CD4-positive, alpha-beta T cell treated with Interleukin-1 beta for 1 hour (primary cell): ENCODE measurements around the gene RHOD.
A peak's percentile ranks its signal among the peaks of the same experiment; 100 is the strongest.

Experiments
- DNase-seq, 2 donors: peaks; one replicate each; pipeline ENCODE4 v3.0.0-alpha.2; 2020 to 2022

RHOD gene, protein sequence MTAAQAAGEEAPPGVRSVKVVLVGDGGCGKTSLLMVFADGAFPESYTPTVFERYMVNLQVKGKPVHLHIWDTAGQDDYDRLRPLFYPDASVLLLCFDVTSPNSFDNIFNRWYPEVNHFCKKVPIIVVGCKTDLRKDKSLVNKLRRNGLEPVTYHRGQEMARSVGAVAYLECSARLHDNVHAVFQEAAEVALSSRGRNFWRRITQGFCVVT

DNA sequence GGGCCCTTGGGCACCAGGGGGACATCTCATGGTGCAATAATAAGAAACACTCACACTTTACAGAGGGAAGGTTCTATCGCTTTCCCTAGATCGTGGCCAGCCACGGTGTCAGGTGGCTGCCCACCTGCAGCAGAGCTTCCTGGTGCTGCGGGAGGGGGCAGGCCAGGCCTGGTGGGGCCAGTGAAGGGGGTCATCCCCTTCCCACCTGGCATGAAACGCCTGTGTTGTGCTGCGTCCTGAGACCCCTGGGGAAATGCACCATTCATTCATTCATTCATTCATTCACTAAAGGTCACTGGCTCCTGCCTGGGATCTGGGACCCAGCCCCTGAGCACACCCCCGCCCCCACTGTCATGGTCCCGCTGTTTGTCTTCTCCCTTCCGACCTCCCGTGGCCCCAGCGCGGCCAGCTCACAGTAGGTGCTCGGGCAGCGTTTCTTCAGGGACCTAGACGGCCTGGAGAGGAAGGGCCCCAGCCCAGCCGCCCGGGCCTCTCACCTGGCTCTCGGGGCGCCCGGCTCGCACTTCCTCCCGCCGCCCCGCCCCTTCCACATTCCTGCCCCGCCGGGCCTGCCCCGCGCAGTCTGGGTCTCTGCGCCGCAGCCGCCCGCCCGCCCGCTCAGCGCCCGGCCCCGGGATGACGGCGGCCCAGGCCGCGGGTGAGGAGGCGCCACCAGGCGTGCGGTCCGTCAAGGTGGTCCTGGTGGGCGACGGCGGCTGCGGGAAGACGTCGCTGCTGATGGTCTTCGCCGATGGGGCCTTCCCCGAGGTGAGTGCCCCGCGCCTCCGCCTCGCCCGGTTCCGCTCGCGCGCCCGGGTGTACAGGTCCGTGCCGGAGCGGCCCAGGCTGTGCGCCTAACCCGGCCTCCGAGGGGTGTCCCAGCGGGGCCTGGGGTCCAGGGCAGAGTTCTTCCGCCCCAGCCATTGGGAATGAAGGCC is at the start of gene RHOD:
TSS of gene RHOD (plus strand) at position 581 of the 938 bp plus-strand sequence. CDS start at position 637, 56 bp downstream.
- peak; percentile 16 to 17 for DNase-seq

- DNase-seq: no peak
These were observed 49.5 kb upstream of the RHOD start for GRCh38 chr11:67007126-67007525.

GRCh38 chr11:67010296-67010905 is 46.2 kb upstream of the RHOD start:
- DNase-seq: no peak

- DNase-seq: no peak
These were observed 43.1 kb upstream of the RHOD start for GRCh38 chr11:67013511-67014045.

GRCh38 chr11:67014343-67014742 is 42.3 kb upstream of the RHOD start:
- DNase-seq: no peak

DNA sequence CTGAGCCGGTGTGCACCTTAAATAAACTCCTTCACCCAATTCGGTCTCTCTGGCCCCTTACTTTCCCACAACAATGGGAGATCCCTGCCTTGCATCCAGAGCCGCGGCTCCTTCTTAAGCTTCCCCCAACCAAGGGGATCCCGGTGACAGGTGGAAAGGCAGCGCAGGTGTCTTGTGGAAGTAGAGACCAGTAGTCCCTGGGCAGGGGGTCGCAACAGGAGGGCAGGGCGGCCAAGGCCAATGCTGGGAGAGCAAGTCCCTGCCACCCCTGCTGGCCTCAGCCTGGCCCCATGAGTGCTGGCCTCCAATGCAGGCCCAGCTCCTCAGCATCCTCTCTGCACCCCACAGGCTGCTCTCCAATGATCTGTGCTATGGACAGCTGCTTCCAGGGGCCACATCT is 41.6 kb upstream of the RHOD start:
- DNase-seq: no peak

- no peak for DNase-seq
These were observed 40.1 kb upstream of the RHOD start for GRCh38 chr11:67016550-67016949.

GRCh38 chr11:67020949-67021348 is 35.7 kb upstream of the RHOD start:
- DNase-seq: no peak

DNA sequence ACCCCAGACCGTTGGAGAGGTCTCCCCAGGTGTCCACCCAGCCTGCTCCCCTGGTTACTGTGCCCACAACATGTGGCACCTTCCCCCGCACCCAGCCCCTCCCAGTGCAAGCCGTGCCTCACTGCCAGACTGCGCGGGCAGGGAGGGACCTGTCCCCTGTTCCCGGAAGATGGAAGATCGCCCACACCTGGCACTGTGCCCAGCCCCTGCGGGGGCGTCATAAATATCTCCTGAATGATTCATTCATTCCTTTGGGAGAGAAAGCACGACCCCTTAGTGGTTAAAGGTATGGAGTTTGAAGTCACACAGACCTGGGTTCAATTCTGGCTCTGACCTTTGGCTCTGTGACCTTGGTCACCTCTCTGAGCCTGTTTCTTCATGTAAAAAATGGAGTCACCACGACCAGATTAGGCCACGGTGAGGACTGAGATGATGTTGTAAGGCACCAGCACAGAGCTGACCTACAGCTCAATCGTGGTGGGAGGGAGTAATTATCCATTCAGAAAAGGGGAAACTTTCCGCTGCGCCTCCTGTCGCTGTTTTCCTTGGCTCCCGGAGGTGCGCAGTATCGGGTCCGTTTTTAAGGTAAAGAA is 34.2 kb upstream of the RHOD start:
- no peak for DNase-seq

GRCh38 chr11:67022961-67023956 is 33.4 kb upstream of the RHOD start, which contains the start of gene SYT12:
Gene SYT12, plus strand, starts transcription at chr11:67023134. Its CDS starts 7,011 bp downstream, at chr11:67030145.
- DNase-seq: no peak

DNA sequence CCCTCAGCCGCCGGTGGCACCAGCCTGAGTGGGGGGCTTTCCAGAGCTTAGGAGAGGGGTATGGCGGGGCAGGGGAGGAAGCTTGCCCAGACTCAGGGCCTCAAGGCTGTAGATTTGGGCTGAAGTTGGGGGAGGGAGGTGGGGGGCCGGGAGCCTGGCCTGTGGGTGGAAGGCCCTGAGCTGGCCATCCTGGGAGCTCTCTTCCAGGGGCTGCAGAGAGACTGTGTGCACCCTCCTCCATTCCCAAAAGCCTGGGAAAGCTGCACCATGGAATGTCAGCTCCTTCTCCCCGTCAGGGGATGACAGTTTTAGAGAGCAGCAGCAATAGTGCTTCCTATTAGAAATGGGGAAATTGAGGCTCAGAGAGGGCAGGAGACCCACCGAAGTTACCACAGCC is 32.7 kb upstream of the RHOD start:
- DNase-seq: no peak

DNA sequence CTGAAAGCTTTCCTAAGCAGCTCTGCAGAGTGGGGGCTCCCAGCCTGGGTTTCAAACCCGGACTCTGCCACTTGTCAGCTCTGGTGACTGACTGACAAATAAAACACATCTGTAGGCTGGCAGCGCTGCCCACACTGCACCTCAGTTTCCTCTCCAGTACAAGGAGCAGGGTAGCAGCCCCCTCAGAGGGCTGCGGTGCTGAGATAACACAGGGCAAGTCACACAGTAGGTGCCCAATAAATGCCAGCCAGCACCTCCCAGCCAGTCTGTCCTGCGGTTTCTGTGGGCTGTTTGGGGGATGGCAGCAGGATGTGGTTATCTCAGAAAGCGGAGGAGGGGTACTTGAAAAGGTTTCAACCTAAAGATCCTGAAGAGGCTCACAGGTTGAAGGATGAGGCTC is 32.2 kb upstream of the RHOD start:
- DNase-seq: peak; percentile 55 to 67

- DNase-seq: no peak
These were observed 31.7 kb upstream of the RHOD start for GRCh38 chr11:67024966-67025365.

GRCh38 chr11:67025750-67026149 is 30.9 kb upstream of the RHOD start:
- no peak for DNase-seq

DNA sequence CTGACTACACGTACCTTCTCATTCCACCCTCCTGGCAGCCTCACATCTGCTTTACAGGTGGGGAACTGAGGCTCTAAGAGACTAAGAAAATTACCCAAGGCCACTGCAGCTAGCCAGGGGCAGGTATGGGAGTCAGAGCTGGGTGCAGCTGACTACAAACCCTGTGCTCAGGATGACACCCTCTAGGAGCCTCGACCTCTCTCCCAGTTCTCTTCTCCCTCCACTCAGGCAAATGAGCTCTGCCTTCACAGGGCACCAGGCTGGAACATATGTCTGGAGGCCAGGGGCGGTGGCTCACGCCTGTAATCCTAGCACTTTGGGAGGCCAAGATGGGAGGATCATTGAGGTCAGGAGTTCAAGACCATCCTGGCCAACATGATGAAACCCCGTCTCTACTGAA is 29.7 kb upstream of the RHOD start:
- no peak for DNase-seq

DNA sequence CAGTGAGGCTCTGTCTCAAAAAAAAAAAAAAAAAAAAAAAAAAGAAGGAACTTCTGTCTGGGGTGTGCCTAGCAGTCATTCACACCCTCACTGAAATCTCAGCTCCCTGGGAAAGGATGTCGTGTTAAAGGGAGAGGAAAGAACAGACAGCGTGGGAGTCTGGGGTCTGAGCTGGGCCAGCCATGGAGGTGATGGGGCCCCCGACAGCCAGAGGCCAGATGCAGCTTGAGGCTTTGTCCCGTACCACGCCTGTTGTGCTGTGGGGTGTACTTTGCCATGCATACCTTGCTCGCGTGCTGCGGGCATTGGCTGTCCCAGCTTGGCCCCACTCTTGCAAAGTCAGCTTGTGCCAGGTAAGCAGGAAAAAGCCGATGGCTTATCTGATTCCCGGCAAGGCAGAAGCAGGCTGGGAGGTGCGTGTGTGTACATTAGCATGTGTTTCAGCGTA is 29.1 kb upstream of the RHOD start:
- no peak for DNase-seq

DNA sequence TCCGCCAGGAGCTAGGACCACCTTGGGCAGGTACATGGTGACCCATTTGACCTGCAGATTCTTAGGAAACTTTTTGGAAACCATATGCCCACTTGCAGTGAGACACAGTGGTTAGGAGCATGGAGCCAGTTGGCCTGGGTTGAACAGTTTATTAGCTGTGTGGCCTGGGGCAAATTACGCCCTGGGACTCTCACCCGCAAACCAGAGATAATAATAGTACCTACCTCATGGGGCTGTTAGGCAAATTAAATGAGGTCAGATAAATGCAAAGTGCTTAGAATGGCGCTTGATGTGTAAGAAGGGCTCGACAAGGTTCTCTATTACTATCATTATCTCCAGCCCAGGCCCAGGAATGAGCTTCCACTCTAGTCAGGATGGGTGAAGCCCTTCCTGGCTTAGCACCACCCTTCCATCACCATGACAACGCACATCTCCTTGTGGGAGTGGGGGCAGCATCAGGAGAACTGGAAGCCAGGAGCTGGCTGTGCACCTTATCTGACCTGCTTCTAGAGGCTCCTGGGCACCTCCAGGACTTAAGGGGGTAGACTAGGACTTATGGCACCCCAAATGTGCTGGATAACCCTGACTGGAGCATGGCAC is 28.6 kb upstream of the RHOD start:
- no peak for DNase-seq

DNA sequence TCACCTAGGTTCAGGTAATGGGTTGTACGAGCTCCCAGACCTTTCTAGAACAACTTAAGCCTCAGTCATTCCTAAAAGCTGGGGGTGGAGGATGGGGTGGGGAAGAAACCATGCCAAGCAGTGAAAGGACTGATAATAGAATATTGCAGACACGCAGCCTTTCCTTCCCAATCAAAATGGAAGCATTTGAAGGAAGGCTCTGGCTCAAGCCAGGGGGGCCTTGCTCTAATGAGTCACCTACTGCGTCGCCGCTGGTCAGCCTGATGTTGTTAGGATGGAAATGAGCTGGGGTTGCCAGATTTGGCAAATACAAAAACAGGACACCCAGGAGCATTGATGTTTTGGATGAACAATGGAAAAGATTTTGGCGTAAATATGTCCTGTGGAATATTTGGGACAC is 27.5 kb upstream of the RHOD start:
- no peak for DNase-seq

DNA sequence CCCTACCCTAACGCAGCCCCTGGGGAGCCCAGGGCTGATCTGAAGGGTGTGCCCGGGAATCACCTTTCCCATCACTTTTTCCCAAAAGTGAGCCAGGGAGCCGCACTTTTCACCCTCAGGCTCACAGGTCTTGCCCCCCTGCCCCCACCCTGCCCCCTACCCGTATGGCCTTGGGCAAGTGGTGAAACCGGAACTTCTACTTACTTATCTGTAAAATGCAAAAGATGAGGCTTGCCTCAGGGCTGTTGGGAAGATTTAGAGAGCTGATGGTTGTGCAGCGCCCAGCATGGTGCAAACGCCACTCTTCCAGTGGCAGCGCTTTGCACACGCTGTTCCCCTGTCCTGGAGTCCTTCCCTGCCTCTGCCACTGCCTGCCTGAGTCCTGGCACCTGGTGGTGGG is 25.7 kb upstream of the RHOD start:
- no peak for DNase-seq

- DNase-seq: no peak
These were observed 24.7 kb upstream of the RHOD start for GRCh38 chr11:67031791-67032561.
